EH (cell line): ENCODE results near the gene SETD4.

ENCODE experiments used
- DNase-seq: peaks from one replicate; pipeline ENCODE4 v3.0.0-alpha.2; 2015; ENCODE audit warnings: low read depth

Gene SETD4

GRCh38 chr21:36047139-36047538 lies 13.2 kb downstream of the SETD4 start:
- DNase-seq, result no peak

- no peak for DNase-seq
These were observed 14.3 kb downstream of the SETD4 start for GRCh38 chr21:36045993-36046392.

GRCh38 chr21:36044056-36044455 lies 16.3 kb downstream of the SETD4 start:
- DNase-seq, result peak; percentile 38

- no peak for DNase-seq
These were observed 18.4 kb downstream of the SETD4 start for GRCh38 chr21:36041910-36042309.

- no peak for DNase-seq
These were observed 19.9 kb downstream of the SETD4 start for GRCh38 chr21:36040389-36040788.

GRCh38 chr21:36039861-36040260 lies 20.5 kb downstream of the SETD4 start:
- DNase-seq, result no peak

- DNase-seq, result no peak
These were observed 21.4 kb downstream of the SETD4 start for GRCh38 chr21:36038701-36039497.

GRCh38 chr21:36035381-36035791 lies 24.9 kb downstream of the SETD4 start:
- DNase-seq, result no peak

GRCh38 chr21:36034211-36034913 lies 26.0 kb downstream of the SETD4 start:
- DNase-seq, result no peak

GRCh38 chr21:36032647-36033406 lies 27.5 kb downstream of the SETD4 start:
- no peak for DNase-seq

- peak; percentile 44 for DNase-seq
These were observed 29.6 kb downstream of the SETD4 start for GRCh38 chr21:36030581-36031189.

GRCh38 chr21:36029309-36029708 lies 31.0 kb downstream of the SETD4 start:
- no peak for DNase-seq

GRCh38 chr21:36028127-36029069 lies 31.9 kb downstream of the SETD4 start:
- DNase-seq, result peak; percentile 74

- peak; percentile 23 for DNase-seq
These were observed 33.0 kb downstream of the SETD4 start for GRCh38 chr21:36027347-36027746.

GRCh38 chr21:36024782-36025181 lies 35.5 kb downstream of the SETD4 start:
- DNase-seq, result no peak

GRCh38 chr21:36023092-36023480 lies 37.2 kb downstream of the SETD4 start:
- peak; percentile 15 for DNase-seq

- peak; percentile 45 for DNase-seq
These were observed 37.8 kb downstream of the SETD4 start for GRCh38 chr21:36022427-36023091.

- DNase-seq, result no peak
These were observed 39.0 kb downstream of the SETD4 start for GRCh38 chr21:36021251-36021837.

GRCh38 chr21:36015045-36015444 lies 45.3 kb downstream of the SETD4 start:
- no peak for DNase-seq

GRCh38 chr21:36010801-36011200 lies 49.5 kb downstream of the SETD4 start:
- no peak for DNase-seq
